A673 (cell line): Measurements from ENCODE around the gene CTXN3. TPM values are rescaled to one million over a fixed set of nuclear protein-coding genes. Genes with fewer than 3 reads are reported as not detected.

Experiments used
- BruUV-seq: library from RNA; stranded (reverse); fragments of 400-500 nt; replicated peaks from 2 replicates; lab custom pipeline; 2021; lab: Mats Ljungman, UMichigan
- CTCF ChIA-PET: fragments of 300-600 bp; sonication (Branson Sonifier 250); formaldehyde crosslinking; loops from one replicate; lab custom pipeline; 2022; ENCODE audit warnings: antibody characterized with exemption; lab: Charles Lee
- POLR2A ChIA-PET: fragments of 300-600 bp; sonication (Branson Sonifier 250); formaldehyde crosslinking; loops from one replicate; lab custom pipeline; 2022; ENCODE audit warnings: antibody characterized with exemption; ENCODE audit not compliant: low non-redundant PET; lab: Charles Lee
- DNase-seq: peaks from one replicate; pipeline ENCODE4 v3.0.0-alpha.2; 2015; ENCODE audit warnings: low spot score
- H3K27ac ChIP-seq: fragments of 200-600 bp; sonication (generic); 2 replicates; pipeline ENCODE4 v1.5.1; 2016; ENCODE audit warnings: mixed run types, low read depth, mild to moderate bottlenecking, mixed read lengths, antibody characterized with exemption, low read length; ENCODE audit not compliant: poor library complexity, severe bottlenecking
- H3K27me3 ChIP-seq: fragments of 200-600 bp; sonication (generic); replicated peaks from 2 replicates; pipeline ENCODE4 v1.6.1; 2017; ENCODE audit warnings: mixed run types, low read depth, mild to moderate bottlenecking, mixed read lengths, antibody characterized with exemption, low read length; ENCODE audit not compliant: insufficient read depth, poor library complexity
- H3K36me3 ChIP-seq: fragments of 200-600 bp; sonication (generic); 2 replicates; pipeline ENCODE4 v1.6.1; 2016; ENCODE audit warnings: mixed run types, mild to moderate bottlenecking, mixed read lengths, antibody characterized with exemption, low read length; ENCODE audit not compliant: insufficient read depth, poor library complexity, severe bottlenecking
- H3K4me1 ChIP-seq: fragments of 200-600 bp; sonication (generic); 2 replicates; pipeline ENCODE4 v1.6.1; 2017; ENCODE audit warnings: mixed run types, mild to moderate bottlenecking, mixed read lengths, antibody characterized with exemption, low read length; ENCODE audit not compliant: insufficient read depth, poor library complexity, severe bottlenecking
- H3K4me3 ChIP-seq: fragments of 200-600 bp; sonication (generic); 2 replicates; pipeline ENCODE4 v1.5.1; 2016; ENCODE audit warnings: low read depth, mixed run types, mild to moderate bottlenecking, mixed read lengths, low read length; ENCODE audit not compliant: poor library complexity, severe bottlenecking
- H3K9me3 ChIP-seq: fragments of 200-600 bp; sonication (generic); 2 replicates; pipeline ENCODE4 v1.6.1; 2016; ENCODE audit warnings: mixed run types, low read depth, mild to moderate bottlenecking, mixed read lengths, antibody characterized with exemption, low read length; ENCODE audit not compliant: poor library complexity, severe bottlenecking
- EZH2 ChIP-seq: fragments of 200-600 bp; sonication (generic); IDR thresholded peaks from 2 replicates; pipeline ENCODE4 v1.6.1; 2017; ENCODE audit warnings: borderline replicate concordance, low read depth, mild to moderate bottlenecking, mixed read lengths, antibody characterized with exemption, low read length; ENCODE audit not compliant: poor library complexity, severe bottlenecking
- intact Hi-C: fragments of 100-400 bp; cut with micrococcal nuclease; formaldehyde crosslinking; loops from one replicate; pipeline ENCODE4 v1.10.0; 2022; ENCODE audit not compliant: unreplicated experiment
- total RNA-seq: library from RNA; stranded (reverse); gene quantifications from 2 replicates; pipeline ENCODE4 v1.2.3, GENCODE V29; 2021
- TF ChIP-seq, protein P1 (sequence below): fragments of 300-800, 200-600 bp; sonication (generic); conservative IDR thresholded peaks from 2 replicates; pipeline ENCODE4 v1.5.1; 2017; ENCODE audit warnings: low read depth, mild to moderate bottlenecking, antibody characterized with exemption, low read length, moderate library complexity, mixed read lengths

Gene CTXN3
- total RNA-seq, 1 experiment from 2014 or later = not detected

DNA sequence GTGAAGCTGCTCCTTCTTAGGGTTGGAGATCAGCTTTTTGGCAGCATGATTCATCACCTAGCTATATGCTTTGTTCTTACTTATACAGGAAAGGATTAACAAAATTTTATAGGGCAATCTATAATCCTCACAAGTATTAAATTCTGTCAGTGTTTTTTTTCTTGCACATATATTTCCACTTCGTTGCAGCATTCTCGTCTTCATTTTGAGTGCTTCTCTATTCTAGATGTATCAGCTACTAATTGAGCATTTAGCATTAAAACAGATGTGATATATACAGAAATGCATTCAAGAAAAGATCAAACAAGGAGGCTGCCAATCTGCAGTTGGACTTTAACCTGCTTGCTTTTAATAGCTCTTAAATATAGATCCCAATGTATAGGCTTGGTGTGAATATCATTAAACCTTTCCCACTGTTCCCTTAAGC lies 3.6 kb upstream of the CTXN3 start:
- H3K4me3 ChIP-seq = no peak overlapping the region
- TF ChIP-seq, protein P1, sequence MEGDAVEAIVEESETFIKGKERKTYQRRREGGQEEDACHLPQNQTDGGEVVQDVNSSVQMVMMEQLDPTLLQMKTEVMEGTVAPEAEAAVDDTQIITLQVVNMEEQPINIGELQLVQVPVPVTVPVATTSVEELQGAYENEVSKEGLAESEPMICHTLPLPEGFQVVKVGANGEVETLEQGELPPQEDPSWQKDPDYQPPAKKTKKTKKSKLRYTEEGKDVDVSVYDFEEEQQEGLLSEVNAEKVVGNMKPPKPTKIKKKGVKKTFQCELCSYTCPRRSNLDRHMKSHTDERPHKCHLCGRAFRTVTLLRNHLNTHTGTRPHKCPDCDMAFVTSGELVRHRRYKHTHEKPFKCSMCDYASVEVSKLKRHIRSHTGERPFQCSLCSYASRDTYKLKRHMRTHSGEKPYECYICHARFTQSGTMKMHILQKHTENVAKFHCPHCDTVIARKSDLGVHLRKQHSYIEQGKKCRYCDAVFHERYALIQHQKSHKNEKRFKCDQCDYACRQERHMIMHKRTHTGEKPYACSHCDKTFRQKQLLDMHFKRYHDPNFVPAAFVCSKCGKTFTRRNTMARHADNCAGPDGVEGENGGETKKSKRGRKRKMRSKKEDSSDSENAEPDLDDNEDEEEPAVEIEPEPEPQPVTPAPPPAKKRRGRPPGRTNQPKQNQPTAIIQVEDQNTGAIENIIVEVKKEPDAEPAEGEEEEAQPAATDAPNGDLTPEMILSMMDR = no peak
- no peak for TF ChIP-seq EZH2
- intact Hi-C loops = no loop called here
- ChIA-PET POLR2A (interaction anchor here (0.7 kb wide), 1 partner anchor 76 kb away, joined by 3 read pairs; no protein-coding TSS in a partner anchor), CTCF (no interaction called here)
- H3K27ac ChIP-seq = no peak overlapping the region
- peak; percentile 67 for DNase-seq
- peaks cover 89% of the 10 kb centered on the region for H3K27me3 ChIP-seq
- H3K4me1 ChIP-seq = peaks cover 6% of the 10 kb centered on the region
- BruUV-seq = no TSS peak
- no peaks in the 10 kb centered on the region for H3K36me3 ChIP-seq
- H3K9me3 ChIP-seq = no peaks in the 10 kb centered on the region

DNA sequence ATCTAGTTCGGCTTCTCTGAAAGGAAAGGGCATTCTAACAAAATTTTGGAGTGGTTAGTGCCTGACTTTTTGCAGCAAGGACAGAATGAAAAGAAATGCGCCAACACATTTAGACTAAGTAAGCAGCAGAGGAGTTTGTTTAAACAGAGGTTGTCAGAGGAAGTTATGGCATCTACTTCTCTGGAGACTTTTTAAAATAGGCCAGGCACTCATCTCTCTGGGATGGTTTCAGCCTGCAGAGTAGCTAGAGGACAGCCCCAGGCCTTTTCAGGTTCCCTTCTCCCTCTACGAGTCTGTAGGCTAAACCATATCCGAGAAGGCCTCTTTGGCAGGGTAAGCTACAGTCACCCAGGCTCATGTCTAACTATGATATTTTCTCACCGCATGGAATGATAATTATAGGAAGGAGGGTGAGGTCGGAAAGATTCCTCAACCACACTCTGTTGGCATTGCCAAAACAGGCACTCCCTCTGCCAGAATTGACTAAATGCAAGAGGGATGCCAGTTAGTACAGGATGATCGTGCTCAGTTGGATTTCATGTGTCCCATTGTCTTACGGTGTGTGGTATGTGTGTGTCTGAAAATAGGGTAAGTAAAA lies 1.4 kb upstream of the CTXN3 start:
- TF ChIP-seq EZH2 = no peak
- TF ChIP-seq, protein P1 = no peak
- DNase-seq = no peak
- no peaks in the 10 kb centered on the region for H3K9me3 ChIP-seq
- peaks cover 6% of the 10 kb centered on the region for H3K4me1 ChIP-seq
- H3K36me3 ChIP-seq = no peaks in the 10 kb centered on the region
- intact Hi-C loops = no loop called here
- POLR2A ChIA-PET = no interaction called here
- H3K4me3 ChIP-seq = no peak overlapping the region
- H3K27ac ChIP-seq = no peak overlapping the region
- CTCF ChIA-PET = no interaction called here
- no TSS peak for BruUV-seq
- H3K27me3 ChIP-seq = peaks cover 91% of the 10 kb centered on the region

DNA sequence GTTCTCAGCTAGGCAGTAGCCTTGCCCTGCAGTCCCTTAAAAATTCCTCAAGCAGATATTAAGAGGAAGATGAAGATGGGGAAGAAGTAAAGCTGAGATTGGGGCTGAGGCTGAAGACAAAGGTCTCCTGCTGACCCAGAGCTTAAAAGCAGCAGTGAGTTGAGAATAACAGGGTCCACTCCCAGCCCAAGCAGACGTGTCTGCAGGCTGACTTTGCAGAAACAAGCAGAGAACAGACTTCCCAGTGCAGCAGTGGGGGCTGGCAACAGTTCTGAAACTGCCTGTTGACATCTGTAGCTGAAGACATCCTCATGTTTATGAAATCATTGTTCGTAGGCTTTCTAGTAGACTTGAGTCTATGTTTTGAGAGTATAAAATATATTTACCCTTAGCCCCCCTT lies 1.1 kb downstream of the CTXN3 start:
- H3K27me3 ChIP-seq = peaks cover 97% of the 10 kb centered on the region
- no peaks in the 10 kb centered on the region for H3K9me3 ChIP-seq
- POLR2A ChIA-PET = no interaction called here
- no peak overlapping the region for H3K27ac ChIP-seq
- intact Hi-C loops = no loop called here
- DNase-seq = no peak
- TF ChIP-seq, protein P1 = no peak
- TF ChIP-seq EZH2 = no peak
- CTCF ChIA-PET = no interaction called here
- no peak overlapping the region for H3K4me3 ChIP-seq
- peaks cover 2% of the 10 kb centered on the region for H3K4me1 ChIP-seq
- BruUV-seq = no TSS peak
- no peaks in the 10 kb centered on the region for H3K36me3 ChIP-seq
